DND-41 (cell line): ENCODE measurements around the gene PGAM1.

ENCODE experiments used
- ATAC-seq: fragments of 200-7000 bp; cut with Tn5 transposase; 3 replicates; pipeline ENCODE4 v1.9.1; 2021; ENCODE audit warnings: low read depth; ENCODE audit not compliant: insufficient read depth
- DNase-seq: peaks from one replicate; pipeline ENCODE4 v3.0.0-alpha.2; 2020
- H2AFZ ChIP-seq: 2 replicates; pipeline ENCODE4 v1.6.0; 2012; ENCODE audit warnings: low read depth, low read length
- H3K27ac ChIP-seq: 2 replicates; pipeline ENCODE4 v1.5.1; 2012; ENCODE audit warnings: low read length, inconsistent platforms
- H3K27me3 ChIP-seq: fragments of 200-600 bp; sonication (generic); 2 replicates; pipeline ENCODE4 v1.6.0; 2012; ENCODE audit warnings: low read length, mild to moderate bottlenecking, inconsistent platforms; ENCODE audit not compliant: insufficient read depth, poor library complexity
- H3K36me3 ChIP-seq: 2 replicates; pipeline ENCODE4 v1.5.1; 2012; ENCODE audit warnings: low read length, inconsistent platforms; ENCODE audit not compliant: insufficient read depth
- H3K4me1 ChIP-seq: 2 replicates; pipeline ENCODE4 v1.5.1; 2012; ENCODE audit warnings: mild to moderate bottlenecking, low read length; ENCODE audit not compliant: insufficient read depth
- H3K4me2 ChIP-seq: 2 replicates; pipeline ENCODE4 v1.6.0; 2012; ENCODE audit warnings: mild to moderate bottlenecking, moderate library complexity, low read length, inconsistent platforms; ENCODE audit not compliant: insufficient read depth
- H3K4me3 ChIP-seq, 2 experiments: fragments of 200-600 bp in 1 of 2; shearing (Covaris generic) in 1 of 2; 2 replicates each; pipeline ENCODE4 v1.5.1; 2012 to 2016; ENCODE audit warnings: inconsistent platforms in 2 of 2, low read length in 2 of 2, mild to moderate bottlenecking in 2 of 2, low read depth in 1 of 2, moderate library complexity in 1 of 2
- H3K79me2 ChIP-seq: 2 replicates; pipeline ENCODE4 v1.6.0; 2012; ENCODE audit warnings: low read length, inconsistent platforms; ENCODE audit not compliant: insufficient read depth
- H3K9ac ChIP-seq: 2 replicates; pipeline ENCODE4 v1.6.0; 2012; ENCODE audit warnings: low read depth, mild to moderate bottlenecking, inconsistent platforms, low read length, moderate library complexity
- H3K9me3 ChIP-seq: 2 replicates; pipeline ENCODE4 v1.5.1; 2012; ENCODE audit warnings: low read length, moderate library complexity, mild to moderate bottlenecking, inconsistent platforms; ENCODE audit not compliant: insufficient read depth, severe bottlenecking
- H4K20me1 ChIP-seq: 2 replicates; pipeline ENCODE4 v1.6.0; 2012; ENCODE audit warnings: low read length; ENCODE audit not compliant: insufficient read depth
- EZH2 ChIP-seq: IDR thresholded peaks from 3 replicates; pipeline ENCODE4 v1.6.1; 2012; ENCODE audit warnings: borderline replicate concordance, low read depth, mild to moderate bottlenecking, moderate library complexity, low read length, inconsistent platforms; ENCODE audit not compliant: severe bottlenecking
- TF ChIP-seq, protein P1 (sequence below): IDR thresholded peaks from 2 replicates; pipeline ENCODE4 v1.5.1; 2012; ENCODE audit warnings: borderline replicate concordance, low read length, moderate library complexity, mild to moderate bottlenecking; ENCODE audit not compliant: poor library complexity, severe bottlenecking; ENCODE audit errors: extremely low read depth

PGAM1 gene

DNA sequence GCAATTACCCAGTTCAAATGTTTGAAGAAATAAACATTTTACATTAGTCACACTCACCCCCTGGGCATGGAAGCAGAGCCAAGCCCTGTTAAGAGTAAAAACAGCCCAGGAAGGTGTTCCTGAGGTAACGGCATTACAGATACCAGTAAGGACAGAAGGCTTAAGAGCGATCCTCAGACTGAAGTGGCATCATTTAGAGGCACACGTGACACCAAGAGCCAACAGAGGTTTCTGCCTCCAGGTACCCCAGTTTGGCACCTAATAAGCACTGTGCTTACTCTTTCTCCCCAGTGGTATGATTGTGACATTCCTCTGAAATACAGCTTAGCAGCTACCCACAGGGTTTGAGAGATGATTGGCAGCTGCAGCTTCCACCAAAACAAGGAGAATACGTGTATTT is 55.1 kb downstream of the PGAM1 start:
- Histone ChIP-seq H3K4me1 (no peaks in the 10 kb centered on the region), H3K9me3 (no peaks in the 10 kb centered on the region), H2AFZ (no peak overlapping the region), H3K27ac (no peak overlapping the region), H3K9ac (no peak overlapping the region), H3K79me2 (peaks cover 38% of the 10 kb centered on the region), H3K36me3 (peaks cover 76% of the 10 kb centered on the region), H4K20me1 (peaks cover 11% of the 10 kb centered on the region; the same call in 1 of the 2 replicates), H3K4me2 (no peak overlapping the region), H3K27me3 (no peaks in the 10 kb centered on the region), H3K4me3 (no peak overlapping the region)
- DNase-seq, result no peak
- TF ChIP-seq EZH2, result no peak
- no peak for ATAC-seq

DNA sequence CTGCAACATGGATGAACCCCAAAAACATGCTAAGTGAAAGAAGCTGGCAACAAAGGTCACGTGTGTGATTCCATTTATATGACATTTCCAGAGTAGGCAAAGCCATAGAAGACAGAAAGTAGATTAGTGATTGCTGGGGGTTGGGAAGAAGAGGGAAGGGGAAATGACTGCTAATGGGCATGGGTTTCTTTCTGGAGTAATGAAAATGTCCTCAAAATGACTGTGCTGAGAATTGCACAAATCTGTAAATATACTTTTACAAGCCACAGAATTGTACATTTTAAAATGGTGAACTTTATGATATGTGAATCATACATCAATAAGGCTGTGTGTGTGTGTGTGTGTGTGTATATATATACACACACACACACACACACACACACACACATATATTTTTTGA is 56.4 kb downstream of the PGAM1 start:
- Histone ChIP-seq H2AFZ (no peak overlapping the region), H3K9ac (no peak overlapping the region), H3K9me3 (no peaks in the 10 kb centered on the region), H3K27ac (no peak overlapping the region), H3K36me3 (peaks cover 68% of the 10 kb centered on the region), H4K20me1 (peaks cover 16% of the 10 kb centered on the region), H3K4me3 (no peak overlapping the region), H3K4me1 (no peaks in the 10 kb centered on the region), H3K4me2 (no peak overlapping the region), H3K27me3 (no peaks in the 10 kb centered on the region), H3K79me2 (peaks cover 49% of the 10 kb centered on the region)
- ATAC-seq (no peak), DNase-seq (no peak)
- no peak for TF ChIP-seq EZH2
- TF ChIP-seq, protein P1, sequence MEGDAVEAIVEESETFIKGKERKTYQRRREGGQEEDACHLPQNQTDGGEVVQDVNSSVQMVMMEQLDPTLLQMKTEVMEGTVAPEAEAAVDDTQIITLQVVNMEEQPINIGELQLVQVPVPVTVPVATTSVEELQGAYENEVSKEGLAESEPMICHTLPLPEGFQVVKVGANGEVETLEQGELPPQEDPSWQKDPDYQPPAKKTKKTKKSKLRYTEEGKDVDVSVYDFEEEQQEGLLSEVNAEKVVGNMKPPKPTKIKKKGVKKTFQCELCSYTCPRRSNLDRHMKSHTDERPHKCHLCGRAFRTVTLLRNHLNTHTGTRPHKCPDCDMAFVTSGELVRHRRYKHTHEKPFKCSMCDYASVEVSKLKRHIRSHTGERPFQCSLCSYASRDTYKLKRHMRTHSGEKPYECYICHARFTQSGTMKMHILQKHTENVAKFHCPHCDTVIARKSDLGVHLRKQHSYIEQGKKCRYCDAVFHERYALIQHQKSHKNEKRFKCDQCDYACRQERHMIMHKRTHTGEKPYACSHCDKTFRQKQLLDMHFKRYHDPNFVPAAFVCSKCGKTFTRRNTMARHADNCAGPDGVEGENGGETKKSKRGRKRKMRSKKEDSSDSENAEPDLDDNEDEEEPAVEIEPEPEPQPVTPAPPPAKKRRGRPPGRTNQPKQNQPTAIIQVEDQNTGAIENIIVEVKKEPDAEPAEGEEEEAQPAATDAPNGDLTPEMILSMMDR, result no peak
